ENCODE data around the gene HOXA1.

HOXA1 gene

GRCh38 chr7:27107391-27108381, 11.9 kb upstream of the HOXA1 start:
- Histone ChIP-seq H3K27me3 (replicated peaks in 2 of 5; ENCODE audit: control insufficient read depth in 4 of 5, insufficient read depth in 5 of 5, low read length in 4 of 5) (peaks cover 0 to 32% (median 15%) of the 10 kb centered on the region in 5 experiments), H3K36me3 (ENCODE audit: control insufficient read depth in 4 of 4, insufficient read depth in 4 of 4, low read length in 3 of 4) (peaks cover 5 to 54% (median 36%) of the 10 kb centered on the region in 4 experiments), H3K4me3 (ENCODE audit: control insufficient read depth in 1 of 7, extremely low read depth in 1 of 7, insufficient read depth in 4 of 7, low read depth in 2 of 7, low read length in 6 of 7) (no peak overlapping the region), H3K9me3 (ENCODE audit: control extremely low read depth in 1 of 5, control insufficient read depth in 4 of 5, insufficient read depth in 2 of 5, low read depth in 1 of 5, low read length in 4 of 5) (no peaks in the 10 kb centered on the region), H3K4me1 (ENCODE audit: control extremely low read depth in 1 of 4, control insufficient read depth in 4 of 4, insufficient read depth in 4 of 4, low read length in 3 of 4) (peaks cover 0 to 11% (median 5%) of the 10 kb centered on the region in 4 experiments), H3K27ac (ENCODE audit: insufficient read depth in 1 of 2, low read depth in 1 of 2, low read length in 2 of 2, poor library complexity in 1 of 2, severe bottlenecking in 2 of 2) (no peak overlapping the region)
- POLR2A ChIA-PET, result no interaction called here
- no peak for DNase-seq
- CTCF ChIA-PET, result interaction anchor here (1.0 to 1.3 kb wide), 3 partner anchors 9 to 24 kb away, joined by 3 to 5 read pairs (median 3); partner anchors contain the start of gene HOXA4
- WGBS (ENCODE audit: insufficient coverage), result 97% methylated on average over 37 of the region's 47 CpGs

GRCh38 chr7:27106901-27107240, 11.1 kb upstream of the HOXA1 start:
- over 99% methylated on average over 8 of the region's 14 CpGs for WGBS (ENCODE audit: insufficient coverage)
- DNase-seq, result no peak
- peaks cover 5 to 54% (median 36%) of the 10 kb centered on the region in 4 experiments for H3K36me3 ChIP-seq (ENCODE audit: control insufficient read depth in 4 of 4, insufficient read depth in 4 of 4, low read length in 3 of 4)
- no peak overlapping the region for H3K27ac ChIP-seq (ENCODE audit: insufficient read depth in 1 of 2, low read depth in 1 of 2, low read length in 2 of 2, poor library complexity in 1 of 2, severe bottlenecking in 2 of 2)
- ChIA-PET POLR2A (no interaction called here), CTCF (no interaction called here)
- H3K4me1 ChIP-seq (ENCODE audit: control extremely low read depth in 1 of 4, control insufficient read depth in 4 of 4, insufficient read depth in 4 of 4, low read length in 3 of 4), result peaks cover 0 to 19% (median 11%) of the 10 kb centered on the region in 4 experiments
- peaks cover 0 to 40% (median 17%) of the 10 kb centered on the region in 5 experiments for H3K27me3 ChIP-seq (replicated peaks in 2 of 5; ENCODE audit: control insufficient read depth in 4 of 5, insufficient read depth in 5 of 5, low read length in 4 of 5)
- H3K9me3 ChIP-seq (ENCODE audit: control extremely low read depth in 1 of 5, control insufficient read depth in 4 of 5, insufficient read depth in 2 of 5, low read depth in 1 of 5, low read length in 4 of 5), result no peaks in the 10 kb centered on the region
- no peak overlapping the region for H3K4me3 ChIP-seq (ENCODE audit: control insufficient read depth in 1 of 7, extremely low read depth in 1 of 7, insufficient read depth in 4 of 7, low read depth in 2 of 7, low read length in 6 of 7)

GRCh38 chr7:27106181-27106900, 10.5 kb upstream of the HOXA1 start:
- DNase-seq, result no peak
- peaks cover 4 to 51% (median 33%) of the 10 kb centered on the region in 4 experiments for H3K36me3 ChIP-seq (ENCODE audit: control insufficient read depth in 4 of 4, insufficient read depth in 4 of 4, low read length in 3 of 4)
- H3K9me3 ChIP-seq (ENCODE audit: control extremely low read depth in 1 of 5, control insufficient read depth in 4 of 5, insufficient read depth in 2 of 5, low read depth in 1 of 5, low read length in 4 of 5), result no peaks in the 10 kb centered on the region
- H3K4me1 ChIP-seq (ENCODE audit: control extremely low read depth in 1 of 4, control insufficient read depth in 4 of 4, insufficient read depth in 4 of 4, low read length in 3 of 4), result peaks cover 0 to 19% (median 12%) of the 10 kb centered on the region in 4 experiments
- POLR2A ChIA-PET, result interaction anchor here (1.2 kb wide), 1 partner anchor 12 kb away, joined by 3 read pairs; no protein-coding TSS in a partner anchor
- H3K27me3 ChIP-seq (replicated peaks in 2 of 5; ENCODE audit: control insufficient read depth in 4 of 5, insufficient read depth in 5 of 5, low read length in 4 of 5), result peaks cover 3 to 45% (median 22%) of the 10 kb centered on the region in 5 experiments
- H3K4me3 ChIP-seq (ENCODE audit: control insufficient read depth in 1 of 7, extremely low read depth in 1 of 7, insufficient read depth in 4 of 7, low read depth in 2 of 7, low read length in 6 of 7), result no peak overlapping the region
- H3K27ac ChIP-seq (ENCODE audit: insufficient read depth in 1 of 2, low read depth in 1 of 2, low read length in 2 of 2, poor library complexity in 1 of 2, severe bottlenecking in 2 of 2), result no peak overlapping the region
- CTCF ChIA-PET, result interaction anchor here (0.6 to 2.4 kb wide), 3 partner anchors 10 to 251 kb away, joined by 3 to 10 read pairs (median 5); partner anchors contain the start of gene HOXA1
- WGBS (ENCODE audit: insufficient coverage), result 91% methylated on average over 25 of the region's 44 CpGs

- ChIA-PET POLR2A (interaction anchor here (1.2 kb wide), 1 partner anchor 11 kb away, joined by 3 read pairs; no protein-coding TSS in a partner anchor), CTCF (interaction anchor here (0.6 to 2.4 kb wide), 5 partner anchors 9 to 250 kb away, joined by 3 to 10 read pairs (median 5); partner anchors contain the start of gene HOXA1)
- Histone ChIP-seq H3K27ac (ENCODE audit: insufficient read depth in 1 of 2, low read depth in 1 of 2, low read length in 2 of 2, poor library complexity in 1 of 2, severe bottlenecking in 2 of 2) (no peak overlapping the region), H3K36me3 (ENCODE audit: control insufficient read depth in 4 of 4, insufficient read depth in 4 of 4, low read length in 3 of 4) (peaks cover 2 to 51% (median 25%) of the 10 kb centered on the region in 4 experiments), H3K4me3 (ENCODE audit: control insufficient read depth in 1 of 7, extremely low read depth in 1 of 7, insufficient read depth in 4 of 7, low read depth in 2 of 7, low read length in 6 of 7) (no peak overlapping the region), H3K4me1 (ENCODE audit: control extremely low read depth in 1 of 4, control insufficient read depth in 4 of 4, insufficient read depth in 4 of 4, low read length in 3 of 4) (peaks cover 0 to 19% (median 12%) of the 10 kb centered on the region in 4 experiments), H3K9me3 (ENCODE audit: control extremely low read depth in 1 of 5, control insufficient read depth in 4 of 5, insufficient read depth in 2 of 5, low read depth in 1 of 5, low read length in 4 of 5) (no peaks in the 10 kb centered on the region), H3K27me3 (replicated peaks in 2 of 5; ENCODE audit: control insufficient read depth in 4 of 5, insufficient read depth in 5 of 5, low read length in 4 of 5) (peaks cover 3 to 54% (median 31%) of the 10 kb centered on the region in 5 experiments)
- DNase-seq, result no peak
- WGBS (ENCODE audit: insufficient coverage), result 94% methylated on average over 5 of the region's 13 CpGs
Measured at GRCh38 chr7:27105301-27106031, 9.7 kb upstream of the HOXA1 start.

- no peak overlapping the region for H3K27ac ChIP-seq (ENCODE audit: insufficient read depth in 1 of 2, low read depth in 1 of 2, low read length in 2 of 2, poor library complexity in 1 of 2, severe bottlenecking in 2 of 2)
- ChIA-PET POLR2A (interaction anchor here (1.2 kb wide), 1 partner anchor 11 kb away, joined by 3 read pairs; no protein-coding TSS in a partner anchor), CTCF (interaction anchor here (0.8 to 2.4 kb wide), 4 partner anchors 10 to 249 kb away, joined by 3 to 10 read pairs (median 5); no protein-coding TSS in a partner anchor)
- 93% methylated on average over 7 of the region's 13 CpGs for WGBS (ENCODE audit: insufficient coverage)
- H3K27me3 ChIP-seq (replicated peaks in 2 of 5; ENCODE audit: control insufficient read depth in 4 of 5, insufficient read depth in 5 of 5, low read length in 4 of 5), result peaks cover 5 to 64% (median 35%) of the 10 kb centered on the region in 5 experiments
- H3K36me3 ChIP-seq (ENCODE audit: control insufficient read depth in 4 of 4, insufficient read depth in 4 of 4, low read length in 3 of 4), result peaks cover 2 to 42% (median 17%) of the 10 kb centered on the region in 4 experiments
- H3K4me1 ChIP-seq (ENCODE audit: control extremely low read depth in 1 of 4, control insufficient read depth in 4 of 4, insufficient read depth in 4 of 4, low read length in 3 of 4), result peaks cover 0 to 19% (median 12%) of the 10 kb centered on the region in 4 experiments
- H3K4me3 ChIP-seq (ENCODE audit: control insufficient read depth in 1 of 7, extremely low read depth in 1 of 7, insufficient read depth in 4 of 7, low read depth in 2 of 7, low read length in 6 of 7), result no peak overlapping the region
- no peak for DNase-seq
- no peaks in the 10 kb centered on the region for H3K9me3 ChIP-seq (ENCODE audit: control extremely low read depth in 1 of 5, control insufficient read depth in 4 of 5, insufficient read depth in 2 of 5, low read depth in 1 of 5, low read length in 4 of 5)
Measured at GRCh38 chr7:27104341-27105058, 8.7 kb upstream of the HOXA1 start.
